Measurements from ENCODE around the gene HOXA2. TPM values are rescaled to one million over a fixed set of nuclear protein-coding genes. Genes with fewer than 3 reads are reported as not detected.

The HOXA2 gene
- total and polyA plus RNA-seq, 2 of the 8 experiments (the other 6 are each of a cell fraction or from before 2014, with no cell fraction given), result not detected

DNA sequence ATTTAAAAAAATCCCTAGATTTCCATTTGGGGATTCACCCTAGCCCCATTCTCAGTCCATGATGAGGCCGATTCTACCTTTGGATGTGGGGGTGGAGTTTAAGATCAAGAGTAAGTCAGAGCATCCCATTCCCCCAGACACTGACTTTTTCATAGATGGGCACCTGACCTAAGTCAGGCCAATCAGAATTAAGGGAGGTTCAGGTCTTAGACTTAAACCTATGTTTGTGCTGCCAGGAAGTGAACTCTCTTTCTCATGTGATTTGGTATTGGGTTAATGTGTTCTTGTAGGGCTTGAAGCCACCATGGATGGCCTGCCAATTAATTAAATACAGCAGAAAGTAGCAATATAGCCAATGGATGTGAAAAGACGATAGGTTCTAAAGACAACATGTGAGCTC is 36.8 kb downstream of the HOXA2 start:
- TF ChIP-seq TAF7 (optimal IDR thresholded peaks at IDR 0.05; ENCODE audit: borderline replicate concordance, low read depth, low read length), result no peak
- no peak for TF ChIP-seq EGR1 (IDR thresholded peaks at IDR 0.05; ENCODE audit: borderline replicate concordance, low read depth, low read length)
- TF ChIP-seq KDM5A (IDR thresholded peaks at IDR 0.05; ENCODE audit: low read length), result no peak
- TF ChIP-seq RAD21 (IDR thresholded peaks at IDR 0.05 in 1 of 2, conservative IDR thresholded peaks at IDR 0.05 in 1 of 2; ENCODE audit: low read depth in 2 of 2, low read length in 2 of 2), result no peak
- no peak for TF ChIP-seq NANOG (IDR thresholded peaks at IDR 0.05; ENCODE audit: insufficient read depth, low read depth, low read length, poor library complexity, severe bottlenecking)
- TF ChIP-seq, protein P1, sequence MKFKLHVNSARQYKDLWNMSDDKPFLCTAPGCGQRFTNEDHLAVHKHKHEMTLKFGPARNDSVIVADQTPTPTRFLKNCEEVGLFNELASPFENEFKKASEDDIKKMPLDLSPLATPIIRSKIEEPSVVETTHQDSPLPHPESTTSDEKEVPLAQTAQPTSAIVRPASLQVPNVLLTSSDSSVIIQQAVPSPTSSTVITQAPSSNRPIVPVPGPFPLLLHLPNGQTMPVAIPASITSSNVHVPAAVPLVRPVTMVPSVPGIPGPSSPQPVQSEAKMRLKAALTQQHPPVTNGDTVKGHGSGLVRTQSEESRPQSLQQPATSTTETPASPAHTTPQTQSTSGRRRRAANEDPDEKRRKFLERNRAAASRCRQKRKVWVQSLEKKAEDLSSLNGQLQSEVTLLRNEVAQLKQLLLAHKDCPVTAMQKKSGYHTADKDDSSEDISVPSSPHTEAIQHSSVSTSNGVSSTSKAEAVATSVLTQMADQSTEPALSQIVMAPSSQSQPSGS (IDR thresholded peaks at IDR 0.05; ENCODE audit: low read length), result no peak
- no peak for TF ChIP-seq HDAC2 (IDR thresholded peaks at IDR 0.05; ENCODE audit: borderline replicate concordance in 1 of 2, low read depth in 2 of 2, low read length in 2 of 2)
- no peak for TF ChIP-seq RFX5 (IDR thresholded peaks at IDR 0.05; ENCODE audit: borderline replicate concordance, low read depth, low read length)
- no peak for TF ChIP-seq BACH1 (IDR thresholded peaks at IDR 0.05; ENCODE audit: low read length)
- no peak for TF ChIP-seq MAFK (IDR thresholded peaks at IDR 0.05; ENCODE audit: low read depth, low read length)
- TF ChIP-seq CHD1 (IDR thresholded peaks at IDR 0.05; ENCODE audit: low read depth, low read length), result no peak
- TF ChIP-seq ASH2L (IDR thresholded peaks at IDR 0.05; ENCODE audit: low read length), result no peak
- no peak for TF ChIP-seq CHD2 (IDR thresholded peaks at IDR 0.05; ENCODE audit: low read length)
- H2BK5ac ChIP-seq (ENCODE audit: low read depth, low read length), result no peak overlapping the region
- H3K18ac ChIP-seq (ENCODE audit: extremely low read depth, low read length), result no peak overlapping the region
- H3K36me3 ChIP-seq (ENCODE audit: control insufficient read depth in 2 of 4, insufficient read depth in 4 of 4, low read length in 3 of 4), result no peaks in the 10 kb centered on the region
- H3K9me3 ChIP-seq (ENCODE audit: insufficient read depth in 2 of 2, low read depth in 1 of 2, low read length in 1 of 2), result no peaks in the 10 kb centered on the region
- no peak overlapping the region for H2BK20ac ChIP-seq (ENCODE audit: low read length)
- no peaks in the 10 kb centered on the region for H4K20me1 ChIP-seq (replicated peaks in 1 of 2; ENCODE audit: control insufficient read depth in 1 of 2, insufficient read depth in 2 of 2, low read length in 2 of 2)
- H2AFZ ChIP-seq (ENCODE audit: low read length), result no peak overlapping the region
- H4K8ac ChIP-seq (ENCODE audit: extremely low read depth, insufficient read depth, low read length), result no peak overlapping the region
- H2BK15ac ChIP-seq (ENCODE audit: low read length), result no peak overlapping the region
- H2BK12ac ChIP-seq (ENCODE audit: low read depth, low read length), result no peak overlapping the region
- WGBS, 2 experiments (ENCODE audit: extremely low coverage in 1 of 2, insufficient coverage in 1 of 2, insufficient read length in 1 of 2, insufficient replicate concordance in 2 of 2, low coverage in 1 of 2, low lambda C conversion rate in 2 of 2, missing lambda C conversion rate in 1 of 2), result 93% methylated on average over 2 of the region's 2 CpGs; no CpG with 5 or more reads in 1 of the 2 experiments
- H2BK120ac ChIP-seq (replicated peaks; ENCODE audit: low read depth, low read length), result no peak overlapping the region
- FAIRE-seq (no peak), DNase-seq (ENCODE audit: low read depth in 1 of 2, low spot score in 2 of 2) (no peak)
- H3K79me1 ChIP-seq (ENCODE audit: low read depth, low read length), result no peaks in the 10 kb centered on the region
- H4K5ac ChIP-seq (ENCODE audit: insufficient read length, low read depth, low read length), result no peak overlapping the region
- no peak overlapping the region for H3K4ac ChIP-seq (replicated peaks; ENCODE audit: insufficient read length, low read depth, low read length)
- H3K4me1 ChIP-seq (replicated peaks in 1 of 4; ENCODE audit: control insufficient read depth in 3 of 4, insufficient read depth in 4 of 4, low read length in 3 of 4), result no peaks in the 10 kb centered on the region
- no peaks in the 10 kb centered on the region for H3K27me3 ChIP-seq (replicated peaks in 1 of 4; ENCODE audit: control insufficient read depth in 3 of 4, extremely low read depth in 1 of 4, insufficient read depth in 3 of 4, low read length in 3 of 4)
- H3K56ac ChIP-seq (replicated peaks; ENCODE audit: insufficient read length, low read depth, low read length), result no peak overlapping the region
- no peak overlapping the region for H3K4me3 ChIP-seq (ENCODE audit: extremely low read depth in 1 of 4, insufficient read depth in 2 of 4, low read depth in 3 of 4, low read length in 4 of 4)
- H3K23ac ChIP-seq (ENCODE audit: insufficient read length), result no peak overlapping the region
- H3K4me2 ChIP-seq (ENCODE audit: insufficient read depth in 1 of 2, low read depth in 2 of 2, low read length in 2 of 2), result no peak overlapping the region
- no peaks in the 10 kb centered on the region for H3K23me2 ChIP-seq (ENCODE audit: low read depth, low read length)
- H4K91ac ChIP-seq (replicated peaks; ENCODE audit: insufficient read length, low read length), result no peak overlapping the region
- no peak overlapping the region for H3K27ac ChIP-seq (ENCODE audit: low read depth, low read length)
- POLR2A ChIA-PET (ENCODE audit: partially characterized antibody), result no interaction called here
- H3K14ac ChIP-seq (ENCODE audit: insufficient read length), result no peak overlapping the region
- no peaks in the 10 kb centered on the region for H3K79me2 ChIP-seq (ENCODE audit: control insufficient read depth in 1 of 2, insufficient read depth in 2 of 2, low read length in 2 of 2)
- H2AK5ac ChIP-seq (ENCODE audit: low read depth, low read length), result no peak overlapping the region
- H3K9ac ChIP-seq (replicated peaks in 1 of 4; ENCODE audit: extremely low read depth in 1 of 4, low read depth in 3 of 4, low read length in 3 of 4), result no peak overlapping the region
- CTCF ChIA-PET (ENCODE audit: partially characterized antibody), result interaction anchor here (2.3 kb wide), 1 partner anchor 11 kb away, joined by 7 read pairs; no protein-coding TSS in a partner anchor
